SK-N-SH (cell line): Measurements from ENCODE around the gene PRR33. TPM values are rescaled to one million over a fixed set of nuclear protein-coding genes. Genes with fewer than 3 reads are reported as not detected.

ENCODE experiments used
- CTCF ChIA-PET: fragments of 300-600, 350-600 bp; formaldehyde crosslinking; extraction: SDS; loops from one replicate; lab custom pipeline; 2021; lab: Yijun Ruan, JAX
- POLR2A ChIA-PET: fragments of 350-600 bp; sonication (Branson Sonifier 250); formaldehyde crosslinking; extraction: SDS; loops from one replicate; lab custom pipeline; 2020; ENCODE audit warnings: antibody characterized with exemption, inconsistent platforms; lab: Yijun Ruan, JAX
- DNase-seq: peaks from one replicate; pipeline ENCODE4 v3.0.0; 2012
- H2AFZ ChIP-seq: fragments of 200-600 bp; sonication (generic); 2 replicates; pipeline ENCODE4 v1.8.1; 2016; ENCODE audit warnings: antibody characterized with exemption, mild to moderate bottlenecking, low read depth
- H3F3A ChIP-seq: fragments of 200-600 bp; sonication (generic); replicated peaks from 2 replicates; pipeline ENCODE3; 2016; ENCODE audit warnings: antibody characterized with exemption, mild to moderate bottlenecking; ENCODE audit not compliant: insufficient read depth
- H3K27ac ChIP-seq, 2 experiments: fragments of 200-500 bp in 1 of 2; fragments of 200-600 bp in 1 of 2; sonication (Bioruptor generic) in 1 of 2; sonication (generic), shearing (Covaris generic) in 1 of 2; 2 replicates each; pipeline versions ENCODE4 v1.5.1 to v1.6.1; 2014 to 2016; ENCODE audit warnings: low read depth in 2 of 2, inconsistent platforms in 1 of 2, low read length in 1 of 2, mild to moderate bottlenecking in 1 of 2, mixed read lengths in 1 of 2
- H3K27me3 ChIP-seq: fragments of 200-600 bp; sonication (generic), shearing (Covaris generic); 2 replicates; pipeline ENCODE4 v1.6.1; 2016; ENCODE audit warnings: mixed run types; ENCODE audit not compliant: insufficient read depth
- H3K36me3 ChIP-seq, 2 experiments: fragments of 200-500 bp in 1 of 2; fragments of 200-600 bp in 1 of 2; sonication (Bioruptor generic) in 1 of 2; sonication (generic) in 1 of 2; replicated peaks in 1 of 2; 2 replicates each; pipeline versions ENCODE3 to v1.5.1; 2014 to 2016; ENCODE audit warnings: low read length in 1 of 2, mild to moderate bottlenecking in 1 of 2; ENCODE audit not compliant: insufficient read depth in 2 of 2, control insufficient read depth in 1 of 2
- H3K4me1 ChIP-seq, 2 experiments: fragments of 200-500 bp in 1 of 2; fragments of 200-600 bp in 1 of 2; sonication (Bioruptor generic) in 1 of 2; sonication (generic), shearing (Covaris generic) in 1 of 2; 2 replicates each; pipeline versions ENCODE4 v1.5.1 to v1.6.1; 2014 to 2016; ENCODE audit warnings: low read depth in 1 of 2, low read length in 1 of 2, mixed run types in 1 of 2; ENCODE audit not compliant: insufficient read depth in 2 of 2, control insufficient read depth in 1 of 2
- H3K4me2 ChIP-seq: fragments of 200-600 bp; sonication (generic), shearing (Covaris generic); 2 replicates; pipeline ENCODE4 v1.6.1; 2017; ENCODE audit warnings: mixed run types
- H3K4me3 ChIP-seq, 2 experiments: fragments of 200-500 bp in 1 of 2; fragments of 200-600 bp in 1 of 2; sonication (Bioruptor generic) in 1 of 2; sonication (generic), shearing (Covaris generic) in 1 of 2; 2 replicates each; pipeline versions ENCODE4 v1.5.1 to v1.8.1; 2014 to 2016; ENCODE audit warnings: low read depth in 2 of 2, inconsistent platforms in 1 of 2, low read length in 1 of 2, mild to moderate bottlenecking in 1 of 2, mixed read lengths in 1 of 2, moderate library complexity in 1 of 2
- H3K79me2 ChIP-seq: fragments of 200-600 bp; sonication (generic); 2 replicates; pipeline ENCODE4 v1.8.1; 2017; ENCODE audit warnings: mild to moderate bottlenecking; ENCODE audit not compliant: insufficient read depth
- H3K9ac ChIP-seq: fragments of 200-600 bp; sonication (generic); 2 replicates; pipeline ENCODE4 v1.6.1; 2017; ENCODE audit warnings: mixed run types
- H3K9me2 ChIP-seq: fragments of 200-600 bp; sonication (generic); 2 replicates; pipeline ENCODE4 v1.6.1; 2017; ENCODE audit warnings: mixed run types
- H3K9me3 ChIP-seq: fragments of 200-600 bp; sonication (generic); 2 replicates; pipeline ENCODE4 v1.6.1; 2017; ENCODE audit warnings: mixed run types, mild to moderate bottlenecking, moderate library complexity
- H4K20me1 ChIP-seq: fragments of 200-600 bp; sonication (generic); 2 replicates; pipeline ENCODE4 v1.6.1; 2017; ENCODE audit warnings: mild to moderate bottlenecking, mixed run types; ENCODE audit not compliant: insufficient read depth
- ELF1 ChIP-seq: IDR thresholded peaks from 2 replicates; pipeline ENCODE4 v1.4.0; 2012
- EP300 ChIP-seq, 2 experiments: IDR thresholded peaks; 2 replicates each; pipeline versions ENCODE4 v1.4.0 to v1.6.1; 2012; ENCODE audit warnings: borderline replicate concordance in 1 of 2, low read depth in 1 of 2, low read length in 1 of 2
- EZH2phosphoT487 ChIP-seq: fragments of 200-600 bp; sonication (generic); IDR thresholded peaks from 2 replicates; pipeline ENCODE4 v1.6.1; 2017; ENCODE audit warnings: low read depth, mixed run types, mild to moderate bottlenecking, antibody characterized with exemption, moderate library complexity, borderline replicate concordance
- FOXM1 ChIP-seq: IDR thresholded peaks from 2 replicates; pipeline ENCODE4 v1.4.0; 2012; ENCODE audit warnings: low read depth, mild to moderate bottlenecking
- JUND ChIP-seq: IDR thresholded peaks from 2 replicates; pipeline ENCODE4 v1.4.0; 2012
- NFIC ChIP-seq: IDR thresholded peaks from 2 replicates; pipeline ENCODE4 v1.4.0; 2012; ENCODE audit warnings: borderline replicate concordance
- POLR2AphosphoS5 ChIP-seq: IDR thresholded peaks from 2 replicates; pipeline ENCODE4 v1.6.1; 2012; ENCODE audit warnings: low read depth, low read length
- RCOR1 ChIP-seq: fragments of 150-350 bp; IDR thresholded peaks from 2 replicates; pipeline ENCODE4 v1.6.1; 2017; ENCODE audit warnings: antibody characterized with exemption, low read length
- RFX5 ChIP-seq: IDR thresholded peaks from 2 replicates; pipeline ENCODE4 v1.6.1; 2012; ENCODE audit warnings: mild to moderate bottlenecking, improper control_type of control experiment, low read length
- SIN3A ChIP-seq: IDR thresholded peaks from 2 replicates; pipeline ENCODE4 v1.6.1; 2012; ENCODE audit warnings: low read depth, mild to moderate bottlenecking, low read length, moderate library complexity, borderline replicate concordance
- TAF1 ChIP-seq: IDR thresholded peaks from 2 replicates; pipeline ENCODE4 v1.6.1; 2012; ENCODE audit warnings: low read depth, mild to moderate bottlenecking, low read length, moderate library complexity, borderline replicate concordance
- WGBS: methylation state at CpG from one replicate; pipeline ENCODE4 v1.1.6; 2017; ENCODE audit warnings: low lambda C conversion rate; 5-methylcytosine and 5-hydroxymethylcytosine counted together
- polyA plus RNA-seq, 3 experiments: library from polyadenylated mRNA; depleted of rRNA; stranded (reverse); fragments of >200 nt; gene quantifications; 2 replicates each; pipeline ENCODE4 v1.2.3, GENCODE V29; 2012
- TF ChIP-seq, protein P1 (sequence below): IDR thresholded peaks from 2 replicates; pipeline ENCODE4 v1.4.0; 2012; ENCODE audit warnings: low read depth
- TF ChIP-seq, protein P2 (sequence below): fragments of 150-350 bp; IDR thresholded peaks from 2 replicates; pipeline ENCODE4 v1.6.1; 2016; ENCODE audit warnings: mild to moderate bottlenecking, low read depth, low read length

PRR33 gene
- polyA plus RNA-seq, 1 of the 3 experiments (the other 2 are of a cell fraction) = not detected

GRCh38 chr11:1889224-1889930 lies 2.3 kb downstream of the PRR33 start (continued):
- no peak for TF ChIP-seq RCOR1
- TF ChIP-seq, all 33 proteins: peak for 0

DNA sequence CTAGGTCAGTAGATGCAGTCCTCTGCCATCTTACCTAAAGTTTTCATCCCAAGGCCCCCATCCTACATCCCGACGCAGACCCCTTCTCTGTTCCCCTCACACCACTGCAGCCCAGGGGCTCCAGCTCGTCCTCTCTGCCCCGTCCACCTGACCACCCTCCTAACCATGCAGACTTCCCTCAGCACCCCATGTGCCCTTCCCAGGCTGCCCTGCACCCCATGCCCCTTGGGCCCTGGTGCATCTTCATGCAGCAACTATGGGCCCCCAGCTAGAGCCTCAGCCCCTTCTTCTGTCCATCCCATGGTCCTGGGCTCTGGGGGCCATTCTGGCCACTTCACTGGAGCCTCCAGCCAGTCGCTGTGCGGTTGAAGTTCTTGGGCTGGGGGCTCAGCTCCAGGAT lies 2.9 kb downstream of the PRR33 start:
- Histone ChIP-seq H3K4me3 (no peak overlapping the region), H4K20me1 (no peaks in the 10 kb centered on the region), H3K27ac (no peak overlapping the region), H2AFZ (no peak overlapping the region), H3K9me2 (no peaks in the 10 kb centered on the region), H3K36me3 (no peaks in the 10 kb centered on the region), H3K79me2 (no peaks in the 10 kb centered on the region), H3K9me3 (no peaks in the 10 kb centered on the region), H3K9ac (no peak overlapping the region), H3K4me2 (no peak overlapping the region), H3K27me3 (no peaks in the 10 kb centered on the region), H3K4me1 (peaks cover 0 to 6% of the 10 kb centered on the region in 2 experiments; a peak in 1 of 4 replicates), H3F3A (no peaks in the 10 kb centered on the region)
- no peak for TF ChIP-seq JUND
- WGBS = 66% methylated on average over 5 of the region's 6 CpGs
- peak; percentile 25 for DNase-seq
- CTCF ChIA-PET = interaction anchor here (0.7 to 2.1 kb wide), 6 partner anchors 13 to 263 kb away, joined by 3 to 11 read pairs (median 6); no protein-coding TSS in a partner anchor
- POLR2A ChIA-PET = no interaction called here

GRCh38 chr11:1888347-1888753 lies 3.3 kb downstream of the PRR33 start:
- Histone ChIP-seq H2AFZ (no peak overlapping the region), H3K9me2 (no peaks in the 10 kb centered on the region), H4K20me1 (no peaks in the 10 kb centered on the region), H3K4me1 (peaks cover 0 to 6% of the 10 kb centered on the region in 2 experiments; a peak in 1 of 4 replicates), H3K4me2 (no peak overlapping the region)
- peak; percentile 39 for DNase-seq
- POLR2A ChIA-PET = no interaction called here
- TF ChIP-seq FOXM1 = no peak
- no peak for TF ChIP-seq RFX5
- no peak for TF ChIP-seq POLR2AphosphoS5
- no peak for TF ChIP-seq TAF1
- TF ChIP-seq NFIC = no peak
- TF ChIP-seq SIN3A = no peak
- no peak for TF ChIP-seq EZH2phosphoT487
- TF ChIP-seq, protein P1, sequence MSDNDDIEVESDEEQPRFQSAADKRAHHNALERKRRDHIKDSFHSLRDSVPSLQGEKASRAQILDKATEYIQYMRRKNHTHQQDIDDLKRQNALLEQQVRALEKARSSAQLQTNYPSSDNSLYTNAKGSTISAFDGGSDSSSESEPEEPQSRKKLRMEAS = no peak
- TF ChIP-seq, protein P2, sequence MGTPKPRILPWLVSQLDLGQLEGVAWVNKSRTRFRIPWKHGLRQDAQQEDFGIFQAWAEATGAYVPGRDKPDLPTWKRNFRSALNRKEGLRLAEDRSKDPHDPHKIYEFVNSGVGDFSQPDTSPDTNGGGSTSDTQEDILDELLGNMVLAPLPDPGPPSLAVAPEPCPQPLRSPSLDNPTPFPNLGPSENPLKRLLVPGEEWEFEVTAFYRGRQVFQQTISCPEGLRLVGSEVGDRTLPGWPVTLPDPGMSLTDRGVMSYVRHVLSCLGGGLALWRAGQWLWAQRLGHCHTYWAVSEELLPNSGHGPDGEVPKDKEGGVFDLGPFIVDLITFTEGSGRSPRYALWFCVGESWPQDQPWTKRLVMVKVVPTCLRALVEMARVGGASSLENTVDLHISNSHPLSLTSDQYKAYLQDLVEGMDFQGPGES = no peak
- TF ChIP-seq EP300 (IDR thresholded peaks at IDR 0.05; ENCODE audit: borderline replicate concordance in 1 of 2, low read depth in 1 of 2, low read length in 1 of 2) = no peak
- no peak for TF ChIP-seq ELF1
- TF ChIP-seq, all 33 proteins: peak for 0
- no peaks in the 10 kb centered on the region for H3F3A ChIP-seq
- no peak overlapping the region for H3K4me3 ChIP-seq
- no peaks in the 10 kb centered on the region for H3K9me3 ChIP-seq
- WGBS = 47% methylated on average over 6 of the region's 9 CpGs
- CTCF ChIA-PET = interaction anchor here (0.7 to 2.1 kb wide), 5 partner anchors 12 to 263 kb away, joined by 3 to 11 read pairs (median 4); no protein-coding TSS in a partner anchor
- H3K36me3 ChIP-seq = no peaks in the 10 kb centered on the region
- no peak overlapping the region for H3K27ac ChIP-seq
- H3K79me2 ChIP-seq = no peaks in the 10 kb centered on the region
- no peaks in the 10 kb centered on the region for H3K27me3 ChIP-seq
- no peak overlapping the region for H3K9ac ChIP-seq
